Measurements from ENCODE around the gene NFKBIL1.

NFKBIL1 gene

GRCh38 chr6:31579546-31580437 is 32.4 kb downstream of the NFKBIL1 start:
- TF ChIP-seq Cebpa-rat (IDR thresholded peaks at IDR 0.05) = no peak
- Histone ChIP-seq H3K36me3 (peaks cover 25% of the 10 kb centered on the region), H4K20me1 (0 out of 2 replicates have a peak, but pooled peaks cover 7% of the 10 kb centered on the region), H3K27ac (no peak overlapping the region), H3K9ac (no peak overlapping the region), H3K9me3 (no peaks in the 10 kb centered on the region), H3K27me3 (no peaks in the 10 kb centered on the region), H3K4me2 (peak overlapping the region; percentile 99), H3K4me1 (peaks cover 85% of the 10 kb centered on the region), H3K4me3 (no peak overlapping the region)

DNA sequence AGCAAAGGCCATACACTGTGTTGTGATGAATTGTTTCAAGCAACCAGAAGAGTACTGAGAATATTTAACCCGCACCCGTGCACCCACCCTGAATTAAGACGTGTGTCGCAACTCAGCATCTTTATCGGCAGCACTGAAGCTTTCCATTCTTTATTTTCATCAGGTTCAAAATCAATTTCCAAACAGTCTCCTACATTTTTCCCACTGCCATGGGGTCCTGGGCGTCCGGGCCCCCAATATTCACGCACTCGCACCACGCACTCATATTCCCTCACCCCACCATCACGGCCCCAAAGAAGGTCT is 33.0 kb downstream of the NFKBIL1 start:
- Histone ChIP-seq H3K4me2 (peak overlapping the region; percentile 99), H4K20me1 (0 out of 2 replicates have a peak, but pooled peaks cover 7% of the 10 kb centered on the region), H3K9me3 (no peaks in the 10 kb centered on the region), H3K9ac (peak overlapping the region; percentile 92), H3K36me3 (peaks cover 25% of the 10 kb centered on the region), H3K4me3 (peak overlapping the region; percentile 81), H3K27ac (peak overlapping the region; percentile 93), H3K4me1 (peaks cover 85% of the 10 kb centered on the region), H3K27me3 (no peaks in the 10 kb centered on the region)
- TF ChIP-seq Cebpa-rat (IDR thresholded peaks at IDR 0.05) = peak; percentile 68

DNA sequence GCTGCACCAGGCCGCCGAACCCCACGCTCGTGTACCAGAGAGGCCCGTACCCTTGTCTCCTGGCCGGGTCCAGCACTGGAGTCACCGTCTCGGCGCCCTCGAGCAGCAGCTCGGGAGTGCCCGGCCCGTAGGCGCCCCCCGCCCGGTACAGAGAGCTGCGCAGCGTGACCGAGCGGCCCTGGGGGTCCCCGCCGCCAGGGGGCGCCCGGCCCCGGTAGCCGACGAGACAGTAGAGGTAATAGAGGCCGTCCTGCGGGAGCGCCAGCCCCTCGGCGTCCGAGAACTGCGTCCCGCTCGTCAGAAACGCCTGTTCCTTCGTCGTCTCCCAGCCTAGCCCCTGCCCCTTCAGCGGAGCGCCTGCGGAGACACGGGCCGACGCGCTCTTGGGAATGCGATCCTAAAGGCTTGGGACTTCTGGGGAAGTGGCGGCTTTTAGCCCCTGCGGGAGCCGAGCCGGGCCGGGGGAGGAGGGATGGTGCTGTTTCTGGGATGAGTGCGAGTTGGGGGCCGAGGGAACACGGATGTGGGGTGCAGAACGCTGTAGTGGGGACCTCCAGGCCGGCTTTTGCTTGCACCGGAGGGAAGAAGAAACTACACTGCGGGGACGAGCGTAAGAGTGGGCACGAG is 33.5 kb downstream of the NFKBIL1 start:
- H3K9me3 ChIP-seq = no peaks in the 10 kb centered on the region
- no peak for TF ChIP-seq Cebpa-rat (IDR thresholded peaks at IDR 0.05)
- peak overlapping the region; percentile 92 for H3K9ac ChIP-seq
- peak overlapping the region; percentile 93 for H3K27ac ChIP-seq
- peak overlapping the region; percentile 81 for H3K4me3 ChIP-seq
- 0 out of 2 replicates have a peak, but pooled peaks cover 7% of the 10 kb centered on the region for H4K20me1 ChIP-seq
- H3K36me3 ChIP-seq = peaks cover 25% of the 10 kb centered on the region
- no peaks in the 10 kb centered on the region for H3K27me3 ChIP-seq
- peaks cover 86% of the 10 kb centered on the region for H3K4me1 ChIP-seq
- peak overlapping the region; percentile 99 for H3K4me2 ChIP-seq

DNA sequence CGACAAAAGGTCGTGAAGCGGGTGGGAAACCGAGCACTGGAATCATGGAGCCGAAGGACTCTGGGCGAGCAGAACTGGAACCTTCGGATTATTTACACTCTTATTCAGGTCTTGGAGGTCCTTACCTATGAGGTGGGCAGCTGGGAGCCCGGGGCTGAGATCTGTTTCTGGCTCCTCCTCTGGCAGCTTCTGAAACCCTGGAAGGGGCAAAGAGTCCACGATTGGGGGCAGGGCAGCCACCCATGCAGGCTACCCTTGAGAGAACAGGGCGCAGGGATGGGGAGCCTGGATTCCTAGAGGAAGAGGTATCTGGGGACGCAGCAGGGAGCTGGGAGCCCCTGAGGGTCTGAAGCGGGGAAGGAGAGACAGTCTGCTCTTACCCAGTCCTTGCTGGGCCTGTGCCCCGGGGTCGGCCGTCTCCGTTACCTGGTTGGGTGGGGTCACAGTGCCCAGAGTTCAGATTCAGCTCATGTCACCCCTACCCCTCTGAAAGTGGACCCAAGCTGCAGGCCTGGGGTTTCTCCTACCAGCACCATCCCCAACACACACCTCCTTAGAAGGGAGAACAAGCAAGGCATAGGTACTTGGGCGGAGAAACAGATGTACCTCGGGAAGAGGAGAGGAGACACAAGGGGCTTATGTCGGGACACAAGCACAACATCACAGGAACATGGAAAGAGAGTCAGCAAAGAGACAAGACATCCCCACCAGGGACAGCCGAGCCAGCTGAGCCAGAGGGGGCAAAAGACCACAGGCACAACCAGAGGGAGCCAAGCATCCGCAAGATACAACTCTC is 34.2 kb downstream of the NFKBIL1 start:
- H3K4me1 ChIP-seq = peaks cover 86% of the 10 kb centered on the region
- H3K36me3 ChIP-seq = peaks cover 25% of the 10 kb centered on the region
- H3K9ac ChIP-seq = peak overlapping the region; percentile 92
- no peak for TF ChIP-seq Cebpa-rat (IDR thresholded peaks at IDR 0.05)
- H3K27me3 ChIP-seq = no peaks in the 10 kb centered on the region
- peak overlapping the region; percentile 99 for H3K4me2 ChIP-seq
- no peaks in the 10 kb centered on the region for H3K9me3 ChIP-seq
- 0 out of 2 replicates have a peak, but pooled peaks cover 6% of the 10 kb centered on the region for H4K20me1 ChIP-seq
- H3K27ac ChIP-seq = peak overlapping the region; percentile 93
- peak overlapping the region; percentile 81 for H3K4me3 ChIP-seq

GRCh38 chr6:31582230-31582643 is 34.8 kb downstream of the NFKBIL1 start, which contains the start of gene LTB:
TSS of gene LTB (minus strand) at chr6:31582424. CDS start at chr6:31582417, 7 bp downstream.
- Histone ChIP-seq H3K4me2 (peak within 1 kb of the TSS; percentile 99), H4K20me1 (0 out of 2 replicates have a peak, but pooled peaks cover under 1% of the 10 kb centered on the region), H3K27me3 (no peaks in the 10 kb centered on the region), H3K27ac (peak within 1 kb of the TSS; percentile 93), H3K4me1 (peaks cover 86% of the 10 kb centered on the region), H3K4me3 (peak within 1 kb of the TSS; percentile 81), H3K9me3 (no peaks in the 10 kb centered on the region), H3K36me3 (peaks cover 19% of the 10 kb centered on the region), H3K9ac (peak within 1 kb of the TSS; percentile 92)
- TF ChIP-seq Cebpa-rat (IDR thresholded peaks at IDR 0.05) = no peak

DNA sequence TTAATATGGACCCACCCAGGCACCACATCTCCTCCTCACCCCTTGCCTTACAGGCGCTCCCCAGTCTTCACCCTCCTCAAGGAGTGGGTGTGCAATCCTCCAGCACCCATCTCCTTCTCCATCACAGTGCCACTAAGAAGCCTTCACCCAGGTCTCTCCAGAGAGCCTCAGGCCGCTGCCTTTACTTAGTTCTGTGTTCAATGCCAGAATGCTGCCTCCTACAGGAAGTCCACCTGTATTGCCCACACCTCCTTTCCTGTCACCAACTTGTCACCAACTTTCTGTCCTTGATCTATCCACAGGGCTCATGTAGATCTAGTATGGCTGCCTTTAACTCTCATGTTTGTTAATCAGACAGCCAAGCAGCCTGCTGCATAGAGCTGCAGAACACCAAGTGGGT is 38.1 kb downstream of the NFKBIL1 start:
- no peak overlapping the region for H3K9ac ChIP-seq
- no peaks in the 10 kb centered on the region for H3K36me3 ChIP-seq
- no peak overlapping the region for H3K4me3 ChIP-seq
- peak overlapping the region; percentile 84 for H3K27ac ChIP-seq
- H4K20me1 ChIP-seq = no peaks in the 10 kb centered on the region
- H3K27me3 ChIP-seq = no peaks in the 10 kb centered on the region
- peak overlapping the region; percentile 88 for H3K4me2 ChIP-seq
- no peaks in the 10 kb centered on the region for H3K9me3 ChIP-seq
- no peak for TF ChIP-seq Cebpa-rat (IDR thresholded peaks at IDR 0.05)
- H3K4me1 ChIP-seq = peaks cover 80% of the 10 kb centered on the region

GRCh38 chr6:31586008-31586407 is 38.6 kb downstream of the NFKBIL1 start, which contains the start of gene LST1:
TSS of gene LST1 (plus strand) at chr6:31586277. CDS start at chr6:31587300, 1,023 bp downstream.
- Histone ChIP-seq H3K4me3 (peak within 1 kb of the TSS; percentile 27; the same call in 1 of the 2 replicates), H3K9ac (peak within 1 kb of the TSS; percentile 51), H3K27ac (peak within 1 kb of the TSS; percentile 84), H3K4me1 (peaks cover 77% of the 10 kb centered on the region), H3K27me3 (no peaks in the 10 kb centered on the region), H3K36me3 (no peaks in the 10 kb centered on the region), H3K9me3 (no peaks in the 10 kb centered on the region), H3K4me2 (peak within 1 kb of the TSS; percentile 88), H4K20me1 (no peaks in the 10 kb centered on the region)
- TF ChIP-seq Cebpa-rat (IDR thresholded peaks at IDR 0.05) = no peak

DNA sequence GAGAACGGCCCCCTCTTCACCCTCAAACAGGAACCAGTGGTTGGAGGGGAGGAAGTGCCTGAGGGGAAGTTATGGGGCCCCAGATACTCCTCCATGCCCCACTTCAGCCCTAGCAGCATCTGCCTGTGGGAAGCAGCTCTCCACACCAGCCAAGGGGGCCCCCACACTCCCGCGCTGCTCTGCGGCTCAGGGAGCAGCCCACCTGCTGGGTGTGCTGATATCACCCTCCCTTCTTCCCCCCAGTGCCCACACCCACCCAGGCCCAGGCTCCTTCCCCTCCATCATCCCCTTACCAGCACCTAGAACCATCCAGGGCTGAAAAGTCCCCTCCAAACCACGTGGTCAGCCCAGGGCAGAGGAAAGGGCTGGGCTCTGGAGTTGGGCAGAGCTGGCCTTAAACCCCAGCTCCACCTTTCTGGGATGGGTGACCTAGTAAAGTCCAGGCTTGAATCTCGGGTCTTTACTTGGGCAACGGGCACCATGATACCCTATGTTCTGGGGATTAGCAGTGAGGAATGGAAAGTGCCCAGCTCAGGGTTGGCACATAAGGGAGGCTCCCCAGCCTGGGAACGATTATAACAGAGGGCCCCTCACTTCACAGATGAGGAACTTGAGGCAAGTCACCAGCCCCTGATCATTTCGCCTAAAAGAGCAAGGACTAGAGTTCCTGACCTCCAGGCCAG is 39.3 kb downstream of the NFKBIL1 start:
- no peak for TF ChIP-seq Cebpa-rat (IDR thresholded peaks at IDR 0.05)
- Histone ChIP-seq H3K27me3 (no peaks in the 10 kb centered on the region), H3K9me3 (no peaks in the 10 kb centered on the region), H3K27ac (peak overlapping the region; percentile 84), H3K9ac (peak overlapping the region; percentile 51), H3K4me1 (peaks cover 72% of the 10 kb centered on the region), H3K4me3 (peak overlapping the region; percentile 27; the same call in 1 of the 2 replicates), H3K36me3 (no peaks in the 10 kb centered on the region), H3K4me2 (peak overlapping the region; percentile 88), H4K20me1 (no peaks in the 10 kb centered on the region)

Measured in BLaER1 (cell line).